ENCODE measurements around the gene PPP3R1. TPM values are rescaled to one million over a fixed set of nuclear protein-coding genes. Genes with fewer than 3 reads are reported as not detected.

Gene PPP3R1
- total and polyA plus RNA-seq, 2 of the 8 experiments (the other 6 are each of a cell fraction or from before 2014, with no cell fraction given), result 9.3 to 85.1 TPM

- TF ChIP-seq RAD21 (IDR thresholded peaks at IDR 0.05 in 1 of 2, conservative IDR thresholded peaks at IDR 0.05 in 1 of 2; ENCODE audit: low read depth in 2 of 2, low read length in 2 of 2) (no peak), SIRT6 (IDR thresholded peaks at IDR 0.05; ENCODE audit: low read length) (no peak), ZNF274 (IDR thresholded peaks at IDR 0.05; ENCODE audit: borderline replicate concordance, extremely low read depth, low read length) (no peak)
Observed at GRCh38 chr2:68190991-68191731, 61.2 kb downstream of the PPP3R1 start (continued).

All from H1 (cell line).